HepG2 (cell line): ENCODE results near the gene SCAI. TPM values are rescaled to one million over a fixed set of nuclear protein-coding genes. Genes with fewer than 3 reads are reported as not detected.

Experiments used
- ATAC-seq: fragments of 200-7000 bp; cut with Tn5 transposase; 3 replicates; pipeline ENCODE4 v1.9.1; 2020; ENCODE audit warnings: mild to moderate bottlenecking, moderate library complexity
- BruUV-seq: library from RNA; stranded (reverse); fragments of 400-500 nt; replicated peaks from 2 replicates; lab custom pipeline; 2021; lab: Mats Ljungman, UMichigan
- CTCF ChIA-PET: fragments of 300-600 bp; formaldehyde crosslinking; extraction: SDS; loops from one replicate; lab custom pipeline; 2021; ENCODE audit warnings: low total read pairs, inconsistent platforms, low intra/inter-chr PET ratio; lab: Yijun Ruan, JAX
- POLR2A ChIA-PET: fragments of 350-600 bp; sonication (Branson Sonifier 250); formaldehyde crosslinking; loops from one replicate; lab custom pipeline; 2020; ENCODE audit warnings: antibody characterized with exemption, inconsistent platforms; lab: Yijun Ruan, JAX
- DNase-seq: peaks from one replicate; pipeline ENCODE4 v3.0.0-alpha.2; 2015; ENCODE audit warnings: low spot score
- FAIRE-seq: peaks from 3 replicates; lab custom pipeline; 2011; peaks lifted over from hg19 to GRCh38; lab: Jason Lieb, UNC
- H2AFZ ChIP-seq: one replicate; pipeline ENCODE4 v1.6.1; 2011; ENCODE audit warnings: low read length, inconsistent platforms
- H3K27ac ChIP-seq: fragments of 300-600 bp; 3 replicates; pipeline ENCODE4 v1.8.0; 2011; ENCODE audit warnings: mixed run types, mild to moderate bottlenecking, mixed read lengths, low read length, inconsistent platforms; ENCODE audit not compliant: insufficient read depth; ENCODE audit errors: extremely low read length
- H3K27me3 ChIP-seq, 2 experiments: fragments of 200-600 bp in 1 of 2; 2 replicates in 1 of 2; 3 replicates in 1 of 2; pipeline versions ENCODE4 v1.6.0 to v1.8.0; 2011; ENCODE audit warnings: low read length in 2 of 2, mild to moderate bottlenecking in 2 of 2, moderate library complexity in 2 of 2, inconsistent platforms in 1 of 2; ENCODE audit not compliant: insufficient read depth in 2 of 2, control insufficient read depth in 1 of 2
- H3K36me3 ChIP-seq, 2 experiments: fragments of 200-600 bp in 1 of 2; replicated peaks in 1 of 2; 2 replicates in 1 of 2; 3 replicates in 1 of 2; pipeline versions ENCODE4 v1.5.1 to v1.8.0; 2011; ENCODE audit warnings: low read length in 2 of 2, inconsistent platforms in 1 of 2; ENCODE audit not compliant: insufficient read depth in 2 of 2, control insufficient read depth in 1 of 2
- H3K4me1 ChIP-seq: 2 replicates; pipeline ENCODE4 v1.5.1; 2012; ENCODE audit warnings: low read length, inconsistent platforms; ENCODE audit not compliant: insufficient read depth
- H3K4me2 ChIP-seq: 2 replicates; pipeline ENCODE4 v1.6.0; 2011; ENCODE audit warnings: low read depth, low read length, inconsistent platforms
- H3K4me3 ChIP-seq, 3 experiments: fragments of 200-600 bp in 1 of 3; sonication (generic), shearing (Covaris generic) in 1 of 3; replicated peaks in 1 of 3; 2 replicates each; pipeline ENCODE4 v1.5.1; 2011 to 2016; ENCODE audit warnings: low read length in 3 of 3, inconsistent platforms in 2 of 3, low read depth in 2 of 3, mild to moderate bottlenecking in 2 of 3, control low read depth in 1 of 3, mixed read lengths in 1 of 3; ENCODE audit not compliant: insufficient read depth in 1 of 3
- H3K79me2 ChIP-seq: one replicate; pipeline ENCODE4 v1.6.1; 2011; ENCODE audit warnings: low read length, inconsistent platforms; ENCODE audit not compliant: insufficient read depth
- H3K9ac ChIP-seq: 2 replicates; pipeline ENCODE4 v1.6.0; 2011; ENCODE audit warnings: mild to moderate bottlenecking, low read depth, low read length, inconsistent platforms; ENCODE audit not compliant: insufficient read depth
- H3K9me3 ChIP-seq: 2 replicates; pipeline ENCODE4 v1.5.1; 2012; ENCODE audit warnings: mild to moderate bottlenecking, low read length
- H4K20me1 ChIP-seq: 2 replicates; pipeline ENCODE4 v1.6.0; 2011; ENCODE audit warnings: inconsistent platforms, mild to moderate bottlenecking, low read length, moderate library complexity; ENCODE audit not compliant: insufficient read depth
- EEA1 ChIP-seq: sonication (generic); formaldehyde crosslinking; IDR thresholded peaks from 2 replicates; pipeline ENCODE4 v1.5.1; 2020; ENCODE audit warnings: mild to moderate bottlenecking, missing genetic modification reagents, borderline replicate concordance
- FOXO1 ChIP-seq: sonication (generic); formaldehyde crosslinking; IDR thresholded peaks from 2 replicates; pipeline ENCODE4 v1.4.0; 2020; ENCODE audit warnings: missing genetic modification reagents
- KMT2A ChIP-seq: sonication (generic); formaldehyde crosslinking; IDR thresholded peaks from 2 replicates; pipeline ENCODE4 v1.4.0; 2020; ENCODE audit warnings: missing genetic modification reagents
- MAFK ChIP-seq, 2 experiments: IDR thresholded peaks in 1 of 2; conservative IDR thresholded peaks in 1 of 2; 2 replicates each; pipeline ENCODE4 v1.6.1; 2011; ENCODE audit warnings: improper control_type of control experiment in 2 of 2, low read length in 2 of 2
- MBD4 ChIP-seq: IDR thresholded peaks from 2 replicates; pipeline ENCODE4 v1.6.1; 2012; ENCODE audit warnings: low read length, inconsistent platforms, borderline replicate concordance
- SIN3B ChIP-seq: fragments of 150-350 bp; IDR thresholded peaks from 2 replicates; pipeline ENCODE4 v1.6.1; 2014; ENCODE audit warnings: low read length
- SSRP1 ChIP-seq: IDR thresholded peaks from 2 replicates; pipeline ENCODE4 v1.6.1; 2016; ENCODE audit warnings: control low read depth
- ZNF317 ChIP-seq: sonication (generic); formaldehyde crosslinking; IDR thresholded peaks from 2 replicates; pipeline ENCODE4 v1.5.0; 2020; ENCODE audit warnings: mild to moderate bottlenecking, missing genetic modification reagents
- whole genome bisulfite sequencing: methylation state at CpG from one replicate; pipeline ENCODE4 v1.1.6; 2017; ENCODE audit warnings: low lambda C conversion rate; 5-methylcytosine and 5-hydroxymethylcytosine counted together
- in situ Hi-C: cut with HindIII; loops from 2 replicates; pipeline ENCODE4 v1.10.0; 2017; ENCODE audit warnings: low pct_unique_long_range_greater_than_20kb; ENCODE audit not compliant: extremely low pct_ligation_motif_present
- intact Hi-C: fragments of 100-400 bp; cut with micrococcal nuclease; formaldehyde crosslinking; loops from one replicate; pipeline ENCODE4 v1.10.0; 2022; ENCODE audit not compliant: unreplicated experiment
- polyA plus RNA-seq, 8 experiments: library from polyadenylated mRNA; depleted of rRNA in 3 of 8; stranded (reverse) in 7 of 8; unstranded in 1 of 8; fragments of >200 nt; fragmentation: Illumina TruSeq in 4 of 8; extraction: Trizol in 4 of 8; gene quantifications; 2 replicates each; pipeline versions ENCODE4 v1.2.1 to v1.2.3, GENCODE V29; 2011 to 2016; ENCODE audit warnings: low read depth in 4 of 8, missing spikeins in 1 of 8, mixed read lengths in 1 of 8; ENCODE audit not compliant: insufficient read depth in 1 of 8
- total RNA-seq, 5 experiments: library from RNA; depleted of rRNA; stranded (reverse); fragments of >200 nt; fragmentation: Illumina TruSeq; extraction: Trizol; gene quantifications; 2 replicates each; pipeline ENCODE4 v1.2.3, GENCODE V29; 2016; ENCODE audit warnings: low read depth in 1 of 5
- TF ChIP-seq, protein P1 (sequence below): sonication (generic); formaldehyde crosslinking; IDR thresholded peaks from 2 replicates; pipeline ENCODE4 v1.8.1; 2023; ENCODE audit warnings: mild to moderate bottlenecking, missing genetic modification reagents
- TF ChIP-seq, protein P2 (sequence below): sonication (generic); formaldehyde crosslinking; conservative IDR thresholded peaks from 2 replicates; pipeline ENCODE4 v1.4.0; 2020; ENCODE audit warnings: missing genetic modification reagents
- TF ChIP-seq, protein P3 (sequence below): sonication (generic); formaldehyde crosslinking; IDR thresholded peaks from 2 replicates; pipeline ENCODE4 v1.4.0; 2020; ENCODE audit warnings: mild to moderate bottlenecking, missing genetic modification reagents

Gene SCAI
- total and polyA plus RNA-seq, 2 of the 13 experiments (the other 11 are each of a cell fraction or from before 2014, with no cell fraction given), result 4.4 to 8.4 TPM

DNA sequence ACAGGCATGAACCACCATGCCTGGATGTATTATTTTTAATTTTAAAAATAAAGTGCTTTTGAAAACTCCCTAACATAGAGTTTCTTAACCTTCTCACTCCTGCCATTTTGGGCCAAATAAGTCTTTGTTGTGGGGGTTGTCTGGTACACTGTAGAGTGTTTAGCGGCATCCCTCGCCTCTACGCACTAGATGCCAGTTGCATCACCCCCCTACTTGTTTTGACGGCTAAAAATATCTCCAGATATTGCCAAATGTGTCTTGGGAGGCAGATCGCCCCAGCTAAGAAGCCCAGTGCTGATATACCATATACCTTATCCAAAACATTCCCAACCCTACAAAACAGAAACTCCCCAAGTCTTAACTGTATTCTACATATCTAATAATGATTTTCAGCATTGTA, 54.6 kb downstream of the SCAI start:
- no peak for FAIRE-seq
- Histone ChIP-seq H2AFZ (no peak overlapping the region), H3K9ac (no peak overlapping the region), H3K27me3 (no peaks in the 10 kb centered on the region), H3K4me2 (no peak overlapping the region), H3K4me1 (peaks cover 15% of the 10 kb centered on the region), H3K79me2 (peaks cover 2% of the 10 kb centered on the region), H3K27ac (no peak overlapping the region), H3K4me3 (no peak overlapping the region), H3K36me3 (no peaks in the 10 kb centered on the region), H3K9me3 (no peaks in the 10 kb centered on the region), H4K20me1 (no peaks in the 10 kb centered on the region; the same call in 1 of the 2 replicates)
- BruUV-seq, result no TSS peak
- in situ Hi-C loops (loop anchor here (10.0 kb wide), 1 partner anchor 64 kb away; no protein-coding TSS in a partner anchor), intact Hi-C loops (no loop called here)
- TF ChIP-seq, protein P1, sequence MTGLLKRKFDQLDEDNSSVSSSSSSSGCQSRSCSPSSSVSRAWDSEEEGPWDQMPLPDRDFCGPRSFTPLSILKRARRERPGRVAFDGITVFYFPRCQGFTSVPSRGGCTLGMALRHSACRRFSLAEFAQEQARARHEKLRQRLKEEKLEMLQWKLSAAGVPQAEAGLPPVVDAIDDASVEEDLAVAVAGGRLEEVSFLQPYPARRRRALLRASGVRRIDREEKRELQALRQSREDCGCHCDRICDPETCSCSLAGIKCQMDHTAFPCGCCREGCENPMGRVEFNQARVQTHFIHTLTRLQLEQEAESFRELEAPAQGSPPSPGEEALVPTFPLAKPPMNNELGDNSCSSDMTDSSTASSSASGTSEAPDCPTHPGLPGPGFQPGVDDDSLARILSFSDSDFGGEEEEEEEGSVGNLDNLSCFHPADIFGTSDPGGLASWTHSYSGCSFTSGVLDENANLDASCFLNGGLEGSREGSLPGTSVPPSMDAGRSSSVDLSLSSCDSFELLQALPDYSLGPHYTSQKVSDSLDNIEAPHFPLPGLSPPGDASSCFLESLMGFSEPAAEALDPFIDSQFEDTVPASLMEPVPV (CRISPR knock-in tag), result no peak
- TF ChIP-seq, protein P2, sequence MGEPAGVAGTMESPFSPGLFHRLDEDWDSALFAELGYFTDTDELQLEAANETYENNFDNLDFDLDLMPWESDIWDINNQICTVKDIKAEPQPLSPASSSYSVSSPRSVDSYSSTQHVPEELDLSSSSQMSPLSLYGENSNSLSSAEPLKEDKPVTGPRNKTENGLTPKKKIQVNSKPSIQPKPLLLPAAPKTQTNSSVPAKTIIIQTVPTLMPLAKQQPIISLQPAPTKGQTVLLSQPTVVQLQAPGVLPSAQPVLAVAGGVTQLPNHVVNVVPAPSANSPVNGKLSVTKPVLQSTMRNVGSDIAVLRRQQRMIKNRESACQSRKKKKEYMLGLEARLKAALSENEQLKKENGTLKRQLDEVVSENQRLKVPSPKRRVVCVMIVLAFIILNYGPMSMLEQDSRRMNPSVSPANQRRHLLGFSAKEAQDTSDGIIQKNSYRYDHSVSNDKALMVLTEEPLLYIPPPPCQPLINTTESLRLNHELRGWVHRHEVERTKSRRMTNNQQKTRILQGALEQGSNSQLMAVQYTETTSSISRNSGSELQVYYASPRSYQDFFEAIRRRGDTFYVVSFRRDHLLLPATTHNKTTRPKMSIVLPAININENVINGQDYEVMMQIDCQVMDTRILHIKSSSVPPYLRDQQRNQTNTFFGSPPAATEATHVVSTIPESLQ (CRISPR knock-in tag), result no peak
- TF ChIP-seq MBD4 (no peak), MAFK (conservative IDR thresholded peaks at IDR 0.05 in 1 of 2, IDR thresholded peaks at IDR 0.05 in 1 of 2; ENCODE audit: low read length in 2 of 2) (no peak), ZNF317 (CRISPR knock-in tag) (no peak), FOXO1 (CRISPR knock-in tag) (no peak), SSRP1 (no peak), KMT2A (CRISPR knock-in tag) (no peak), SIN3B (no peak), EEA1 (CRISPR knock-in tag) (no peak)
- TF ChIP-seq, protein P3, sequence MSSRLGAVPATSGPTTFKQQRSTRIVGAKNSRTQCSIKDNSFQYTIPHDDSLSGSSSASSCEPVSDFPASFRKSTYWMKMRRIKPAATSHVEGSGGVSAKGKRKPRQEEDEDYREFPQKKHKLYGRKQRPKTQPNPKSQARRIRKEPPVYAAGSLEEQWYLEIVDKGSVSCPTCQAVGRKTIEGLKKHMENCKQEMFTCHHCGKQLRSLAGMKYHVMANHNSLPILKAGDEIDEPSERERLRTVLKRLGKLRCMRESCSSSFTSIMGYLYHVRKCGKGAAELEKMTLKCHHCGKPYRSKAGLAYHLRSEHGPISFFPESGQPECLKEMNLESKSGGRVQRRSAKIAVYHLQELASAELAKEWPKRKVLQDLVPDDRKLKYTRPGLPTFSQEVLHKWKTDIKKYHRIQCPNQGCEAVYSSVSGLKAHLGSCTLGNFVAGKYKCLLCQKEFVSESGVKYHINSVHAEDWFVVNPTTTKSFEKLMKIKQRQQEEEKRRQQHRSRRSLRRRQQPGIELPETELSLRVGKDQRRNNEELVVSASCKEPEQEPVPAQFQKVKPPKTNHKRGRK (CRISPR knock-in tag), result no peak
- CTCF ChIA-PET, result no interaction called here
- WGBS, result 96% methylated on average over 5 of the region's 5 CpGs
- no peak for DNase-seq
- POLR2A ChIA-PET, result no interaction called here
- no peak for ATAC-seq
